Psoas muscle (tissue), 8 donors: ENCODE measurements around the gene MAML2. TPM values are rescaled to one million over a fixed set of nuclear protein-coding genes. Genes with fewer than 3 reads are reported as not detected.

Source experiments
- ATAC-seq, 4 donors: fragments of 200-7000 bp; cut with Tn5 transposase; one replicate each; pipeline ENCODE4 v1.9.1; 2020; ENCODE audit warnings: moderate library complexity in 3 of 4, mild to moderate bottlenecking in 2 of 4
- DNase-seq, 2 donors: peaks; one replicate each; pipeline ENCODE4 v3.0.0-alpha.2; 2020
- H3K27ac ChIP-seq: fragments of 200-600 bp; one replicate; pipeline ENCODE4 v1.8.0; 2022
- H3K27me3 ChIP-seq, 3 donors: fragments of 200-600 bp in 1 of 3; one replicate each; pipeline versions ENCODE4 v1.6.1 to v1.8.0; 2013 to 2022; ENCODE audit warnings: low read length in 2 of 3, mild to moderate bottlenecking in 2 of 3, moderate library complexity in 1 of 3; ENCODE audit not compliant: insufficient read depth in 3 of 3
- H3K36me3 ChIP-seq, 2 donors: fragments of 200-600 bp in 1 of 2; one replicate each; pipeline versions ENCODE4 v1.6.1 to v1.8.0; 2013 to 2022; ENCODE audit warnings: low read depth in 1 of 2, mild to moderate bottlenecking in 1 of 2, moderate library complexity in 1 of 2; ENCODE audit not compliant: insufficient read depth in 1 of 2
- H3K4me1 ChIP-seq: fragments of 200-600 bp; one replicate; pipeline ENCODE4 v1.8.0; 2022
- H3K4me3 ChIP-seq: fragments of 200-600 bp; one replicate; pipeline ENCODE4 v1.8.0; 2022; ENCODE audit warnings: mild to moderate bottlenecking
- H3K9me3 ChIP-seq: fragments of 200-600 bp; one replicate; pipeline ENCODE4 v1.8.0; 2022
- WGBS, 3 donors: extraction: QIAGEN DNeasy Blood & Tissue Kit; methylation state at CpG; one replicate each; pipeline versions ENCODE4 v1.1.6 to v1.1.7; 2013; 5-methylcytosine and 5-hydroxymethylcytosine counted together
- intact Hi-C, 2 donors: fragments of 100-400 bp; cut with DNase I; formaldehyde crosslinking; loops; one replicate each; pipeline versions ENCODE4 v1.11.0 to v1.14.2; 2022
- polyA plus RNA-seq, 3 donors: library from polyadenylated mRNA; stranded (reverse); fragments of 200-250 nt; gene quantifications; one replicate each; pipeline ENCODE4 v1.2.3, GENCODE V29; 2013
- total RNA-seq, 4 donors: library from RNA; stranded (reverse); fragmentation: NEBNext Ultra II Directional in 2 of 4; extraction: Animal tissue kit (Norgen Biotek cat#: 25700) in 2 of 4; gene quantifications; one replicate each; pipeline versions ENCODE4 v1.2.1 to v1.2.4, GENCODE V29; 2021 to 2023
- TF ChIP-seq, protein P1 (sequence below): fragments of 200-600 bp; IDR thresholded peaks from one replicate; pipeline ENCODE4 v1.8.0; 2022; ENCODE audit warnings: antibody characterized with exemption
- donor health status: healthy with polysubstance abuse.
- donor health status: DM: no; HTN: no; CAD: no; lungs with moderate emphysema.
- donor health status: Bipolar disorder and iron deficiency.
- donor health status: healthy.
- donor health status: DM: yes; HTN: yes; CAD: no.
- donor health status: DM: no; HTN: no; CAD: no.
- donor health status: DM: no; HTN: no; CAD: no.
- donor health status: DM: yes; HTN: yes; CAD: no.

Gene MAML2
- total and polyA plus RNA-seq, 7 donors, result 0.39 to 3.7 (median 1.5) TPM

DNA sequence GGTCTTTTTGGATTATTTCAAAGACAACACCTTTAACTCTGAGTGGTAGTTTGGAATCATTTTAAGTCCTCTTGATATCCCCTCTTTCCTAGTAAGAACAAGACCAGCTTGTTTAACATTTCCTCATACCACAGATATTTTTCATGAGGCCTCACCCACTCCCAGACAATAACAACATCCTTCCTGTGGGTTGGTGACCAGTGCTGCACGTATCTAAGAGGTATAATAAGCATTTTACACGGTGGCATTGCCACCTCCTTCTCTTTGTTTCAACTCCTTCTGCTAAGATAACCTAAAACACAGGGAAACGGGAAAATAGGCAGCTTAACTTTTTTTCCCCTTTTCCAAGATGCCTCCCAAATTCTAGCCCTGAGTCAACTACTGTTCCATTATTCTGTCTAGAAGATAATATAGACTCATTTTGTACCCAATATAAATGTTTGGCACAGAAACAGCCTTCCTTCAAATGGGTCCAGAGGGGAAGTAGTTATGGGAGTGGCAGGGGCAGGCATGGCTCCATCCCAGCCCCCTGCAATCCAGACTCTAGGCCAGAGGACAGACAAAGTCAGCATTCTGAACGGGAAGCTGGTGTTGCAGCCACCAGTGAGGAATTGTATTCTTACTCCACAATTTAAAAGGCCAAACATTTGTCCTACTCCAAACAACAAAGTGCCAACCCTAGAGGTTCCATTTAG, 28.5 kb downstream of the MAML2 start:
- no peak for ATAC-seq
- Histone ChIP-seq H3K9me3 (no peaks in the 10 kb centered on the region), H3K27ac (peak overlapping the region; percentile 18), H3K4me3 (no peak overlapping the region), H3K27me3 (no peaks in the 10 kb centered on the region), H3K4me1 (peaks cover 5% of the 10 kb centered on the region), H3K36me3 (no peaks in the 10 kb centered on the region)
- 40 to 48% (median 40%) methylated on average over 4 of the region's 4 CpGs for WGBS, 3 donors
- DNase-seq, result no peak
- intact Hi-C loops, result no loop called here
- TF ChIP-seq, protein P1, sequence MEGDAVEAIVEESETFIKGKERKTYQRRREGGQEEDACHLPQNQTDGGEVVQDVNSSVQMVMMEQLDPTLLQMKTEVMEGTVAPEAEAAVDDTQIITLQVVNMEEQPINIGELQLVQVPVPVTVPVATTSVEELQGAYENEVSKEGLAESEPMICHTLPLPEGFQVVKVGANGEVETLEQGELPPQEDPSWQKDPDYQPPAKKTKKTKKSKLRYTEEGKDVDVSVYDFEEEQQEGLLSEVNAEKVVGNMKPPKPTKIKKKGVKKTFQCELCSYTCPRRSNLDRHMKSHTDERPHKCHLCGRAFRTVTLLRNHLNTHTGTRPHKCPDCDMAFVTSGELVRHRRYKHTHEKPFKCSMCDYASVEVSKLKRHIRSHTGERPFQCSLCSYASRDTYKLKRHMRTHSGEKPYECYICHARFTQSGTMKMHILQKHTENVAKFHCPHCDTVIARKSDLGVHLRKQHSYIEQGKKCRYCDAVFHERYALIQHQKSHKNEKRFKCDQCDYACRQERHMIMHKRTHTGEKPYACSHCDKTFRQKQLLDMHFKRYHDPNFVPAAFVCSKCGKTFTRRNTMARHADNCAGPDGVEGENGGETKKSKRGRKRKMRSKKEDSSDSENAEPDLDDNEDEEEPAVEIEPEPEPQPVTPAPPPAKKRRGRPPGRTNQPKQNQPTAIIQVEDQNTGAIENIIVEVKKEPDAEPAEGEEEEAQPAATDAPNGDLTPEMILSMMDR, result no peak

DNA sequence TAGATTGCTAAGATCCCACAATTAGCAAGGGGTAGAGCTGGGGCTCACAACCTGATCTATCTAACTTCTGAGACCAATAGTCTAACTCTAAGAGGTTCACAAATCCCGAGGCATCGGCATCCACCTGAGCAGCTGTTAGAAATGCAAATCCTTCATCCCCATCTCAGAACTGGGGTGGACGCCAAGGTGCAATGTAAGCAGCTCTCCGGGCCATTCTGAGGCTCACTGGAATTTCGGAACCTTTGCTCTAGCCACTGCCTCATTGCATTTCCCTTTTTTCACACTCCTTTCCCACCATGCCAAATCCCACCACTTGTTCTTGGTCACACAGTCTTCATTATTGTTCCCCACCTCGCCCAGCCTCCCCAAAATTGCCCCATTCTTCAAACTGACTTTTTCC, 29.8 kb downstream of the MAML2 start:
- intact Hi-C loops, result no loop called here
- Histone ChIP-seq H3K27ac (no peak overlapping the region), H3K9me3 (no peaks in the 10 kb centered on the region), H3K4me3 (no peak overlapping the region), H3K4me1 (peaks cover 5% of the 10 kb centered on the region), H3K36me3 (no peaks in the 10 kb centered on the region), H3K27me3 (no peaks in the 10 kb centered on the region)
- WGBS, 3 donors, result 67 to 78% (median 75%) methylated on average over 6 of the region's 6 CpGs
- ATAC-seq (no peak), DNase-seq (no peak)
- TF ChIP-seq, protein P1, result no peak

DNA sequence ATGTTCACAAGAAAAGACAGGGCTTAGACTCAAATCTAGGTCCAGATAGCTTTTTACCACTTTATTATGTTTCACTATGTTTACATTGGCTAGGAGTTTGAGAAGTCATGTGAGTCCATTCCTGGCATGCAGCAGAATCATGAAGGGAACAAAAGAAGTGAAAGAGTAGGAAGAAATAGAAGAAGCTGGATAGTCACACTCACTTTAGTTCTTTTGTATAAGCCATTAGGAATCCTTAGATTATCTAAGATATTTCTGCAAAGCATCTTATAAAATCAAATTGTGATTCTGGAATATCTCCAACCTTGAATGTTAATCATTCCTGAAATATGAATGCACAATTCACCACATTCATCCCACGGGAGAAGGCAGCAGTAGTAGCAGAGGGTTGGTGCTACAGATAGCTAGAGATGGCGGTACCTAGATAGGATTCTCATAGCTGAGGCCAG, 31.9 kb downstream of the MAML2 start:
- ATAC-seq (no peak), DNase-seq (no peak)
- H3K36me3 ChIP-seq, result no peaks in the 10 kb centered on the region
- intact Hi-C loops, result no loop called here
- TF ChIP-seq, protein P1, result no peak
- H3K4me3 ChIP-seq, result no peak overlapping the region
- peaks cover 14% of the 10 kb centered on the region for H3K4me1 ChIP-seq
- WGBS, 3 donors, result 47 to 58% (median 55%) methylated on average over 2 of the region's 2 CpGs
- no peaks in the 10 kb centered on the region for H3K9me3 ChIP-seq
- H3K27me3 ChIP-seq, result no peaks in the 10 kb centered on the region
- H3K27ac ChIP-seq, result no peak overlapping the region

DNA sequence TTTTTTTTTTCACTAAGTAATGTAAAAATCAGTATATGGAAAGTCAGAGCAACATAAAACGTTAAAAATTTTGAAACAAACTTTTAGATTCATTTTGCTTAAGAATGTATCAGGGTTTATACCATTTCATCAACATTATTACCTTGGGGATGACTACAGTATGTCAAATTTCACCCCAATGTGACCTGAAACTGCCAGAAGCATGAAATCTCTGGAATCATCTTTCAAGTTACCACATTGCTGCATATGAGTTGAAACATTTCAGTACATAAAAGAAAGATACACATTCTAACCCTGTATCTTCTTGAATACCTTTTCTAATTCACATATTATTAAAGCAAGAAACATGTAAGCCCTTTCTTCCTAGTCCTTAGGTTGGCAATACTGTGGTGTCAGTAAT, 32.8 kb downstream of the MAML2 start:
- H3K4me1 ChIP-seq, result peaks cover 19% of the 10 kb centered on the region
- 62 to 68% (median 64%) methylated on average over 1 of the region's 1 CpG for WGBS, 3 donors
- no peak overlapping the region for H3K4me3 ChIP-seq
- no peaks in the 10 kb centered on the region for H3K9me3 ChIP-seq
- no peaks in the 10 kb centered on the region for H3K27me3 ChIP-seq
- intact Hi-C loops, result no loop called here
- ATAC-seq, result no peak
- TF ChIP-seq, protein P1, result no peak
- DNase-seq, result no peak
- no peaks in the 10 kb centered on the region for H3K36me3 ChIP-seq
- H3K27ac ChIP-seq, result no peak overlapping the region

GRCh38 chr11:96309643-96310017, 33.4 kb downstream of the MAML2 start:
- no peak for ATAC-seq
- no peak for DNase-seq

More at GRCh38 chr11:96309643-96310017, 33.4 kb downstream of the MAML2 start:
- Histone ChIP-seq H3K4me1 (peaks cover 19% of the 10 kb centered on the region), H3K9me3 (no peaks in the 10 kb centered on the region), H3K27me3 (no peaks in the 10 kb centered on the region), H3K36me3 (no peaks in the 10 kb centered on the region), H3K27ac (no peak overlapping the region), H3K4me3 (no peak overlapping the region)
- TF ChIP-seq, protein P1, result no peak
- intact Hi-C loops, result no loop called here
- WGBS, 3 donors, result 77 to 86% (median 79%) methylated on average over 5 of the region's 5 CpGs
